ENCODE results near the gene RNF25. TPM values are rescaled to one million over a fixed set of nuclear protein-coding genes. Genes with fewer than 3 reads are reported as not detected.

The RNF25 gene
- total RNA-seq, 1 experiment from 2014 or later: 40.7 TPM

DNA sequence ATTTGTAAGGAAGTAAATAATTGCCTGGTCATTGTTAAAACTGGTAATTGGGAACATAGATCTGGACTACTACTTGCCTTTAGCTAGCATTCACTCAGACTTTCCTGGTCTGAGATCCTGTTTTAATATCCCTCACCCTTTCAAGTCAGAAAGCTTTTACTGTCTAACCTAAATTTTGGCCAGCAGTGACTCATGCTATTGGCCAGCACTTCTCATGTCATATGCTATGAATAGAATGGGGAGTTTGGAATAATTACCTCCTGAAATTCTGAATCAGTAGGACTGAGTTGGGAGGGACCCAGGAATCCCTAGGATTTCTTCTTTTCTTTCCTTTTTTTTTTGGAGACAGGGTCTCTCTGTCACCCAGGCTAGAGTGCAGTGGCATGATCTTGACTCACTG, 19.4 kb upstream of the RNF25 start:
- no peak overlapping the region for H4K91ac ChIP-seq (ENCODE audit: insufficient read length, low read depth, low read length)
- H3K14ac ChIP-seq (ENCODE audit: insufficient read depth, low read length): no peak overlapping the region
- H3K79me2 ChIP-seq (ENCODE audit: insufficient read depth, low read length): no peaks in the 10 kb centered on the region
- no peaks in the 10 kb centered on the region for H3K9me3 ChIP-seq (ENCODE audit: control insufficient read depth, low read depth, low read length)
- no peak overlapping the region for H3T11ph ChIP-seq (ENCODE audit: low read length)
- no peak overlapping the region for H3K56ac ChIP-seq (ENCODE audit: insufficient read length, low read depth, low read length)
- no peak overlapping the region for H2BK20ac ChIP-seq (ENCODE audit: low read depth, low read length, poor library complexity, severe bottlenecking)
- Mint-ChIP-seq H3K4me1 (no peaks in the 10 kb centered on the region; a peak in 1 of 4 replicates), H3K27ac (no peak overlapping the region), H3K9me3 (no peaks in the 10 kb centered on the region), H3K27me3 (ENCODE audit: low read depth) (no peaks in the 10 kb centered on the region), H3K36me3 (ENCODE audit: insufficient read depth in 1 of 3, low read depth in 3 of 3) (peaks cover 2 to 62% (median 29%) of the 10 kb centered on the region in 3 experiments; a peak in 5 of 7 replicates), H3K4me3 (no peak overlapping the region)
- H4K20me1 ChIP-seq (ENCODE audit: control insufficient read depth, insufficient read depth, insufficient read length): no peaks in the 10 kb centered on the region
- DNase-seq: no peak
- H3K27me3 ChIP-seq (ENCODE audit: insufficient read depth, low read length): no peaks in the 10 kb centered on the region
- H2BK12ac ChIP-seq (ENCODE audit: insufficient read length, low read depth, low read length): no peak overlapping the region
- no peak overlapping the region for H3K4ac ChIP-seq (ENCODE audit: low read depth, low read length)
- TF ChIP-seq CTCF (conservative IDR thresholded peaks at IDR 0.05): no peak
- H4K8ac ChIP-seq (replicated peaks; ENCODE audit: insufficient read length, low read depth, low read length): no peak overlapping the region
- H3K18ac ChIP-seq (ENCODE audit: insufficient read length, low read depth, low read length): no peak overlapping the region
- no peaks in the 10 kb centered on the region for H3K23me2 ChIP-seq (ENCODE audit: insufficient read length, low read depth, low read length, poor library complexity, severe bottlenecking)
- no peaks in the 10 kb centered on the region for H3K79me1 ChIP-seq (ENCODE audit: insufficient read depth, low read depth, low read length, poor library complexity, severe bottlenecking)
- H3K23ac ChIP-seq (ENCODE audit: insufficient read length, low read depth, low read length): no peak overlapping the region
- H2BK15ac ChIP-seq (ENCODE audit: low read depth, low read length): no peak overlapping the region
- H3K27ac ChIP-seq (ENCODE audit: insufficient read length, low read depth, low read length): no peak overlapping the region
- H3K4me1 ChIP-seq (ENCODE audit: insufficient read depth, low read length): no peaks in the 10 kb centered on the region
- no peak overlapping the region for H2AK5ac ChIP-seq (ENCODE audit: insufficient read length, low read length)
- no peak overlapping the region for H2BK5ac ChIP-seq (ENCODE audit: insufficient read length, low read length)
- no peak overlapping the region for H4K5ac ChIP-seq (ENCODE audit: insufficient read length, low read depth, low read length)
- no peak overlapping the region for H2AFZ ChIP-seq (ENCODE audit: low read length)
- no peak overlapping the region for H3K4me2 ChIP-seq (ENCODE audit: insufficient read depth, insufficient read length, low read length)
- H3K9ac ChIP-seq (ENCODE audit: extremely low read depth, insufficient read length, low read length): no peak overlapping the region
- no peak overlapping the region for H2BK120ac ChIP-seq (ENCODE audit: low read depth, low read length, poor library complexity, severe bottlenecking)

Data from H9 (cell line).